HG02642 (cell line): ENCODE results near the gene ZNF184.
A peak's percentile ranks its signal among the peaks of the same experiment; 100 is the strongest.

Experiments used
- ATAC-seq: cut with Tn5 transposase; IDR thresholded peaks from one replicate; pipeline ENCODE4 v1.9.1; 2021; ENCODE audit warnings: mild to moderate bottlenecking; ENCODE audit not compliant: unreplicated experiment, poor library complexity

ZNF184 gene

DNA sequence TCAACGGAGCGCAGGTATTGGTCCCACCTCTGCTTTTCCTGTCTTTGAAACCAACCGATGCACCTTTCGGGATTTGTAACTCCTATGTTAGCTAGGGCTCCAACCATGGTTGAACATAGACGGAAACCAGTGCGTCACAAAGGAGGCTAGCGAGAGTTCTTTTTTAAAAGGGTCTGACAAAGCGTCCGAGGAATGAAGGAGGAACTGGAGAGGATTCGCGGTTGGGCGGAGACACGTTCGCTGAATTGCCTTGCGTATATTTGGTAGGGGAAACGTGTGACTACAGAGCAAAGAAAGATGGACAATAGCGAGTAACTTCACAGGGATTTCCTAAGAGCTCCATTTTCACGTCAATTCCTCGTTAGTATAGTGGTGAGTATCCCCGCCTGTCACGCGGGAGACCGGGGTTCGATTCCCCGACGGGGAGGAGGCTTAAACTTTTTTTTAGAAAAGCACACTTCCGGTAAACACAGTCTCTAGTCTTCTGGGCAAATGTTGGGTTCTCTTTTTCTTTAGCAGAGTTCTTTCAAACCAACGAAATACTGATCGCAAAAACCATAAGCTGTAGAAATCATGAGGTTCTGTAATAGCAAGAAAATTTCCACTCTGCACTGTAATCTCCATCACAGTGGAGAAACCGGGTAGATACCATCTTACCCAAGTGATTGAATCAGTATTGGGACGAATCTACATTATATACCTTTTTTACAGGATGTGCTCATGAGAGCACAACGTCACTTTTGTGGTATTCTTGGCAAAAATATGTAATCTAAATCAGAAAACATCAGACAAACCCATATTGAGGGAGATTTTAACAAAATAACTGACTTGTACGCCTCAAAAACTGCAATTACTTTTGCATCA is 6.6 kb upstream of the ZNF184 start:
- ATAC-seq: peak; percentile 66

DNA sequence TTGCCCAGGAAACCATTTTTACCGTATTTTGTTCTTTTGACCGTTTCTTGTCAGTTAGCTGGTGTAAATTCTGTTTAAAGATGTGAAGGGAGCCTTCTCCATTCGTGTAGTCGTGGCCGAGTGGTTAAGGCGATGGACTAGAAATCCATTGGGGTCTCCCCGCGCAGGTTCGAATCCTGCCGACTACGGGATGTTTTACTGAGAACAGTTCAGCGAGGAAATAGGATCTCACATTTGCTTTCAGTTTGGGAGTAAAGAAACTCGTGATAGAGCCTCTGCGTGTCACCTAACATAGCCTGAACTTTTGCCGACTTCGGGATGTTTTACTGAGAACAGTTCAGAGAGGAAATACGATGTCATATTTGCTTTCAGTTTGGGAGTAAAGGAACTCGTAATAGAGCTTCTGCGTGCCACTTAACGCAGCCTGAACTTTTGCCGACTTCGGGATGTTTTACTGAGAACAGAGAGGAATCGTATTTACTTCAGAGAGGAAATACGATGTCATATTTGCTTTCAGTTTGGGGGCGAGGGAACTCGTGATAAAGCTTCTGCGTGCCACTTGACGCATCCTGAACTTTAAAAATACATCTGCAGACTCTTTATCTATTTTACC is 5.9 kb upstream of the ZNF184 start:
- ATAC-seq: peak; percentile 70

DNA sequence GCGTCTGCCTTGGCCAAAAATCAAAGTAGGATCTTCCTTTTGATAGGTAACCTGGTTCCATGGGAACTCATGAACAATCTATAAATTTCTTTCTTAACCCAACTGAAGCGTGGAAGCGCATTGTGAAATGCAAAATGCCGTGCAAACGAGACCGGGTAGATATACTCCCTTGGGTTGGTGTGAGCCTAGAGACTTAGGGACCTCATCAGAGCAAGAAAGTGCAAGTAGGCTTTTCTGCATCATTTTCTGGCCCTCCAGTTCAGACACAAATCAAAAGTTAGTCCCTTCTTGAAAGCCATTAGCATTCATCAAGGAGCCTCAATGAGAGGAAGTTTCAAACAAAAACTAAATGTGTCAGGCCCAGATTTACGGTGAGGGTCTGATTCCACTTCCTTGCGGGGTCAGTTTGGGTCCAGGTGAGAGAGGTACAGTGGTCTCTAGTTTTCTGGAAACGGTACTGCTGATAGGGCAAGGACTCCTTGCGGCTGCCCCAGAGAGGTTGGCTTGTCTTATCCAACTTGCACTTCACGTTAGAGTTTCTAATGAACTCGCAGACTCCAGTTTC is 5.3 kb upstream of the ZNF184 start:
- peak; percentile 15 for ATAC-seq

DNA sequence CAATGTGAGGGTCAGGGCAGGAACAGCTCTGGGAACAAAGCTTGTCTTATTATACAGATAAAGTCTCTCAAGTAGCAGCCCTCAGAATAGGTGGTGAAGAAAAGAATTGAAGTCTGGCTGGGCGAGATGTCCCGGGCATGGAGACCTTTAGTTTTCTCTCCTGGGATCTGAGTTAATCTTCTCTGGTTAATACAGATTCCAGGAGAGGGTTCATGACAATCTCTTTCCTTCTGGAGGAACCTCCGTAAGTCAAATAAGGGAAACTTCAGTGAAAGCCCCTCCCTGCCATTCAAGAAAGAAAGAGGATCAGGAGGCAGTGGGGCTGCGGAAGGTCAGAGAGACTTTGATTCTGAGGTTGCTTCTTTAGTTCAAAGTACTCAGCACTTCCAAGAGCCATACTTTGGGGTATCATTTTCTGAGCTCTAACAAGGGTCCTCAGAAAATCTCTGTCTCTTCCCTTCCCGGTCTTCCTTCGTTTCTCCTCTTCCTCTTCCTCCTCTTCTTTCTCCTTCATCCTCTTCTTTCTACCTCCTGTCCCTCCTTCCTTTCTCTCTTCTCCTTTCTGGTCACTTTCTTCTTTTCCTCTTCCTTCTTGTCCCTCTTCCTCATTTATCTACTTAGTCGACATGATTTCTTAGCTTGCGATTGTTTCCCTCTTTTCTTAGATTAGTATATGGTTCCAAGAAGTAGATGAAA is 4.6 kb upstream of the ZNF184 start:
- no peak for ATAC-seq

- no peak for ATAC-seq
Observed at GRCh38 chr6:27476090-27476489, 3.2 kb upstream of the ZNF184 start.

DNA sequence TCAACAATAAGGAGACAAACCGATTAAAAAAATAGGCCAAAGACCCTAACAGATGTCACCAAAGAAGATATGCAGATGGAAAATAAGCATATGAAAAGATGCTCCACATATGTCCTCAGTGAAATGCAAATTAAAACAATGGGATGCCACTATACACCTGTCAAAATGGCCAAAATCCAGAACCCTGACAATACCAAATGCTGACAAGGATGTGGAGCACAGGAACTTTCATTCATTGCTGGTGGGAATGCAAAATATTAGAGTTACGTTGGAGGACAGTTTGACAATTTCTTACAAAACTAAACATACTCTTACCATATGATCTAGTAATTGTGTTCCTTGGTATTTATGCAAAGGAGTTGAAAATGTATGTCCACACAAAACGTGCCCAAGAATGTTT is 1.8 kb upstream of the ZNF184 start:
- ATAC-seq: no peak

DNA sequence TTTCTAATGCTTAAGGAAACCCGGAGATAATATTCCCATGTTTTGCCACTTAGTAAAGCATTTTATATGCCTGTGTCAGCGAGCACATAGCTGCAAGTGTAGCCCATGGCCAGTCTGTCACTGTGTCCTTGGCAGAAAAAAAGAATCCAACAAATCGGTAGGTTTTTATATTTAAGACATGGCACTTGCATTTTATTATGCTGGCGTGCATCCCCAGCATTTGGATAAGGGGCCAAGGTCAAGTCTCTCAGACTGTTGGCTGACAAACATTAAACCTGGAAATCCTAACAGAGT is 1.2 kb upstream of the ZNF184 start:
- no peak for ATAC-seq

DNA sequence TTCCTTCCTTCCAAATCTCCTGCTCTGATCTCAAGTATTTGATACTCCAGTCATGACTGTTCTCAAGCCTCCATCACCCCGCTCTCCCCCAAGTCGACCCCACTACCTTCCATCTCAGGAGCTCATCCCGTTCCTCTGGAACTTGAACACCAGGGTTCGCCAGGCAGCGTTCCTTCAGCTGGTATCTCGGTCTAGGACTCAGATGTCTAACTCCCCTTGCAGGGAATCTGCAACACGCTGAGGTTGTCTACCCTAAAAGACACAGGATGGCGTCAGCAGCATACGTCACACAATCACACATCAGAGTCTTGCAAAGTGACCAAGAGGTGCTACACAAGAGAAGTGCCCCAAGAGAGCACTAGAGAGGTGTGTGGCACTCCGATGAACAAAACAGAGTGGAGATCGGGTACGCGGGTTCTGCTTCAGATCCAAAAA is 706 bp downstream of the ZNF184 start:
- ATAC-seq: peak; percentile 29

DNA sequence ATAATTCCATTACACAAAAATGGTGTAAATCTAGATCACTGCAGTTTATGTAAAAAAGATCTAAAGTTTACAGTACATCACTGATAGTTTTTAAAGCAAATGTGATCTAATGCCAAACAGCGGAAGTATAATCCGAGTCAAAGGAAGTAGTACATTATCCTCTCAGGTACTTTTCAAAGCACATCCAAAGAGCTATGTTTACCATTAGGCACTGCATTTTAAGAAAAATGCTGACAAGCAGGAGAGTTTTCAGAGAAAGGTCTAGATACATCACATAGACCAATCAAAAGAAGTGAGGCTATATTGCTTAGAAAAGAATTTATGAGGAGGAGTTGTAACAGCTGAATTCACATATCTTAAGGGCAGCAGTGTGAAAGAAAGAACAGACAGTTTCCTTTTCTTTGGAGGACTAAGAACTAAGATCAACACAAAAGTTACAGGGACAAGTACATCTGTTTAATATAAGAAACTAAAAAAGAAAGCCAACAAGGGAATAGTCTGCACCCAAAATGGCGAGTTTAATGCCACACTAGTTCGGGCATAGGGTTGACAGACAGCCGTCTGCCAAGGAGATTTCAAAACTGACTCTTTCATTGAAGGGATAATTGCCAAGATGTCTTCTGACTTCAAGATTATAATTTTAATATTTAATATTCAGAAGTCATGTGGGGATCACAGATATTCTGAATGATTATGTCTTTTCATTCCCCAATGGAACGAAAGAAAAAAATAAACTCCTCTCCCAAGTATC is 1.4 kb downstream of the ZNF184 start:
- no peak for ATAC-seq

- no peak for ATAC-seq
Observed at GRCh38 chr6:27470023-27470422, 2.9 kb downstream of the ZNF184 start.

DNA sequence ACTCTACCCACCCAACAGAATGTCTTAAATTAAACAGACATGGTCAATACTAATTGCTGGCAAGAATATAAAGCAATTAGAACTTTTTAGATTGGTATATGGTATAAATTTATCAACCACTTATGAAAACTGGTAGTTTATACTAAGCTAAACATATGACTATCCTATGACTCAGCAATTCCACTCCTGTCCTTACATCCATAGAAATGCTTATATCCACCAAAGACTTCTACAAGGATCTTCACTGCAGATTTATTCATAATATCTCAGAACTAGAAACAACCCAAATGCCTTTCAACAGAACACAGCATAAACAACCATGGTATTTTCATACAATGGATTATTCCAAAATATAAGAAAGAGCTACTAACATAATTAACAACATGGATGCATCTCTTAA is 4.6 kb downstream of the ZNF184 start:
- no peak for ATAC-seq

DNA sequence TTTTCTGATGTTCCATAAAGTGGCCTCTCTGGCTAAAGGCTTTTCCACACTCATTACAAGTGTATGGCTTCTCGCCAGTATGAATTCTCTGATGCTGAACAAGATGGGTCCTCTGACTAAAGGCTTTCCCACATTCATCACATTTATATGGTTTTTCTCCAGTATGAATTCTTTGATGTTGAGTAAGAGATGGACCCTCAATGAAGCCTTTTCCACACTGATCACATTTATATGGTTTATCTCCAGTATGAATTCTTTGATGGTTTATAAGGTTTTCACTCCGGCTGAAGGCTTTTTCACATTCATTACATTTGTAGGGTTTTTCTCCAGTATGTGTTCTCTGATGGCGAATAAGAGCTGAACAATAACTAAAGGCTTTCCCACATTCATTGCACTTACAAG is 20.4 kb downstream of the ZNF184 start:
- ATAC-seq: no peak

DNA sequence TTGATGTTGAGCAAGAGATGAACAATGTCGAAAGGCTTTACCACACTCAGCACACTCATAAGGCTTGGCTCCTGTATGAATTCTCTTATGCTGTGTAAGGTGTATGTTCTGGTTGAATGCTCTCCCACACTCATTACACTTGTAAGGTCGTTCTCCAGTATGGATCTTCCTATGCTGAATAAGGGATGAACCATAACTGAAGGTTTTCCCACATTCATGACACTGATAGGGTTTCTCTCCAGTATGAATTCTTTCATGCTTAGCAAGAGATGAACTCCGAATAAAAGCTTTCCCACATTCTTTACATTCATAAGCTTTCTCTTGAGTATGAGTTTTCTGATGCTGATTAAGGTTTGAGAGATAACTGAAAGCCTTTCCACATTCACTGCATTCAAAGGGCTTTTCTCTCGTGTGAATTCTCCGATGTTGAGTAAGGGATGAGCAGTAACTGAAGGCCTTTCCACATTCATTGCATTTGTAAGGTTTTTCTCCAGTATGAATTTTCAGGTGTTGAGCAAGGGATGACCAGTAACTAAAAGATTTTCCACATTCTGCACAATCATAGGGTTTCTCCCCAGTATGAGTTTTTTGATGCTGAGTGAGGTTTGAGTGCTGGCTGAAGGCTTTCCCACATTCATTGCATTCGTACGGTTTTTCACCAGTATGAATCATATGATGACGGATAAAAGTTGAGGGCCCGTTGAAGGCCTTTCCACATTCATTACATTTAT is 21.1 kb downstream of the ZNF184 start:
- no peak for ATAC-seq

DNA sequence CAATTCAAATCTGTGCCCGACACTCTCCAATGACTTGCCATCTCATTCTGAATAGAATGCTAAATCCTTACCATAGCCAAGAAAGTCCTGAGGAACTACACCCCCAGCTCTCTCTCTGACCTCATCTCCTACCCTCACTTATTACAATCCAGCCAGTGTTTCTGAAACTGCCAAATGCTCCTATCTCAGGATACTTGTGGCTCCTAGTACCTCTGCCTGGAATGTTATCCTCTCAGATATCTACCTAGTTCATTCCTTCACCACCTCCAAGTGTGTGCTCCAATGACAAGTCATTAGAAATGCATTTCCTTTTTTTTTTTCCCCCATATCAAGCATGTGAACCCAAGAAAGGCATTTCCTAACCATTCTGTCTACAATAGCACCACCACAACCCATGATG is 24.4 kb downstream of the ZNF184 start:
- ATAC-seq: no peak

- ATAC-seq: no peak
Observed at GRCh38 chr6:27442932-27443331, 30.0 kb downstream of the ZNF184 start.

DNA sequence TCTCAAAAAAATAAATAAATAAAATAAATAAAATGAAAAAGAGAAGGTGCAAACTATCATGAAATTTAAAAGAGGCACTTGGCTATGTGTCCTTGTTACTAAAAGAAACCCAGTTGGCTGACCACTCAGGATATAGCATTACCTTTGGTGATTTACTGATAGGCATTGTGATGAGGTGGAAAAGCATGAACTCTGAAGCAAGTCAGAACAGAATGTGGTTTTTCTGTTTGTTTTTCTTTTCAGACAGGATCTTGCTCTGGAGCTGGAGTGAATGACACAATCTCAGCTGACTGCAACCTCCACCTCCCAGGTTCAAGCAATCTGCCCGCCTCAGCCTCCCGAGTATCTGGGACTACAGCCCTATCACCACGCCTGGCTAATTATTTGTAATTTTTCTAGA is 31.9 kb downstream of the ZNF184 start:
- no peak for ATAC-seq

DNA sequence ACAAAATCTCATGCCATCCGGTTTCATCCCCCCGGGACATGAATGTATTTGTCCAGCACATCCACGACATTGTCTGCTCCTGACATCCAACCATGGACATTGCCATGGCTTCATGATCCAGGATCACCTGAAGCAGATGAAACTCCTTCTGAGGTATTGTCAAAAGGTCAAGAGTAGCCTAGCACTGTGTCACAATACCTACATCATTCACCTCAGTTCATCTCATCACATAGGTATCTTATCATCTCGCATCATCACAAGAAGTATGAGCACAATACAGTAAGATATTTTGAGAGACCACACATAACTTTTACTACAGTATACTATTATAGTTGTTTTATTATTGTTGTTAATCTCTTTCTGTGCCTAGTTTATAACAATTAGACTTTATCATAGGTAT is 33.5 kb downstream of the ZNF184 start:
- ATAC-seq: no peak

- ATAC-seq: no peak
Observed at GRCh38 chr6:27433714-27434113, 39.2 kb downstream of the ZNF184 start.

- no peak for ATAC-seq
Observed at GRCh38 chr6:27428966-27429365, 43.9 kb downstream of the ZNF184 start.

DNA sequence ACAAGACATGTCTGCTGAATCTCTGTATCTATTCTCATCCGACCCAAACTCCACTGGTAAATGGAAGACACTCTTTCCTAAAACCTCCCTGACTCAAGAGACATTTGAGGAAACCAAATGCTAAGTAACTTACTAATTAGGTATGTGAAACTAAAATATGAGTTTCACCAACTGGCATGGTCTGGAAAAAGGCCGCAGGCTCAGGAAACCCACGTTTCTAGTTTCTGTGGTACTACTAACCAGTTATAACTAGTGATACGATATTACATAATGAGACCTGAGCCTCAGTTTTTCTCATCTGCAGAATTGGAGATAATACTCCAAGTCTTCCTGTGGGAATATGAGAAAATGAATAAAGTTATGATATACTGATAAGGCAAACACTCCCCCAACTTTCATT is 44.4 kb downstream of the ZNF184 start:
- no peak for ATAC-seq
